ENCODE results near the gene PRELP.

DNA sequence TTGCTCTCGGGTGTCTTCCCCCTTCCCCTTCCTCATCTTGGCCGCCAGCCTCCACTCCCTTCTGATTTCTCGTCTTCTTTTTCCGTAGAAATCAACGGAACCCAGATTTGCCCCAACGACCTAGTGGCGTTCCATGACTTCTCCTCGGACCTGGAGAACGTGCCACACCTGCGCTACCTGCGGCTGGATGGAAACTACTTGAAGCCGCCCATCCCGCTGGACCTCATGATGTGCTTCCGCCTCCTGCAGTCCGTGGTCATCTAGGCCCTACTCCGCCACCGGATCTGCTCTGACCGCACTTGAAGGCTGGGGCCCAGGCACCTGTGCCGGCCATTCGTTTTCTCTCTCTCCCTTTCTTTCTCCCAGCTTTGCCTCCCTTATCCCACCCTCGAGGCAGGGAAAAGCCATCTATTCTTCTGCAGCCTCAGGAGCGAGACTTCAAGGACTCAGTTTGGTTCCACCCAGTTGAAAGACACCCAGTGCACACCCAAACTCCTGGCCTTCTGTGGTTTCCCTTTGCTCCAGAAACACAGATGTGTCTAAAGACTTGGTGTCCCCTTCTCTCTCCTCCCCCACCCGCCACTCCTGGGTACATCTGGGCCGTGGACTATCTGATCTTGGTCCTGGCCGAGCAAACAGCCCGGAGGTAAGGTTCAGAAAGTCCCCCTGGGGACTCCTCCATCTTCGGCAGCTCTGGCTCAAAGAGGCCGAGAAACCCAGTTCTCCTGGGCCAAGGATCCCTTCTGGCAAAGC lies 11.2 kb downstream of the PRELP start:
- TF ChIP-seq GATA2 (IDR thresholded peaks at IDR 0.05; ENCODE audit: low read depth, low read length): no peak
- no peak for TF ChIP-seq GATA3 (IDR thresholded peaks at IDR 0.05; ENCODE audit: low read depth, low read length)

All from SH-SY5Y (cell line).